Cortex of kidney (tissue), 1 donor: ENCODE data around the gene ADAM12.

ENCODE experiments used
- DNase-seq: peaks from one replicate; lab custom pipeline; 2025; lab: John Stamatoyannopoulos, UW

ADAM12 gene

GRCh38 chr10:126387931-126388911, at the start of gene ADAM12:
ADAM12 (minus strand) TSS chr10:126388477; CDS start chr10:126388145, 332 bp downstream.
- DNase-seq: no peak

GRCh38 chr10:126437635-126438406, 49.5 kb upstream of the ADAM12 start:
- no peak for DNase-seq

GRCh38 chr10:126434235-126434634, 46.0 kb upstream of the ADAM12 start:
- no peak for DNase-seq

- no peak for DNase-seq
These were observed 45.1 kb upstream of the ADAM12 start for GRCh38 chr10:126433351-126433750.

GRCh38 chr10:126432507-126432906, 44.2 kb upstream of the ADAM12 start:
- DNase-seq: no peak

GRCh38 chr10:126431816-126432215, 43.5 kb upstream of the ADAM12 start:
- DNase-seq: no peak

GRCh38 chr10:126430512-126430911, 42.2 kb upstream of the ADAM12 start:
- DNase-seq: no peak

GRCh38 chr10:126429275-126429674, 41.0 kb upstream of the ADAM12 start:
- DNase-seq: no peak

GRCh38 chr10:126425489-126426065, 37.3 kb upstream of the ADAM12 start:
- DNase-seq: no peak

GRCh38 chr10:126425032-126425431, 36.8 kb upstream of the ADAM12 start:
- no peak for DNase-seq

GRCh38 chr10:126423732-126424491, 35.6 kb upstream of the ADAM12 start:
- no peak for DNase-seq

GRCh38 chr10:126422567-126422966, 34.3 kb upstream of the ADAM12 start:
- no peak for DNase-seq

- DNase-seq: no peak
These were observed 33.5 kb upstream of the ADAM12 start for GRCh38 chr10:126421756-126422256.

GRCh38 chr10:126420567-126421300, 32.5 kb upstream of the ADAM12 start:
- DNase-seq: no peak

GRCh38 chr10:126417220-126417825, 29.0 kb upstream of the ADAM12 start:
- DNase-seq: no peak

- no peak for DNase-seq
These were observed 21.5 kb upstream of the ADAM12 start for GRCh38 chr10:126409821-126410220.

GRCh38 chr10:126408953-126409641, 20.8 kb upstream of the ADAM12 start:
- no peak for DNase-seq

GRCh38 chr10:126407831-126408230, 19.6 kb upstream of the ADAM12 start:
- DNase-seq: no peak

GRCh38 chr10:126405239-126405775, 17.0 kb upstream of the ADAM12 start:
- DNase-seq: no peak
